Neural progenitor cell (in vitro differentiated cells): ENCODE measurements around the gene ZC3H18.

Source experiments
- CTCF ChIP-seq: fragments of 200-600 bp; sonication (generic); IDR thresholded peaks from 2 replicates; pipeline ENCODE4 v1.5.1; 2017; ENCODE audit warnings: antibody characterized with exemption, mild to moderate bottlenecking
- EZH2 ChIP-seq: fragments of 200-600 bp; sonication (generic); IDR thresholded peaks from 2 replicates; pipeline ENCODE4 v1.6.1; 2017; ENCODE audit warnings: antibody characterized with exemption, mild to moderate bottlenecking, moderate library complexity

GRCh38 chr16:88530858-88531203 is 39.4 kb upstream of the ZC3H18 start:
- no peak for TF ChIP-seq CTCF
- TF ChIP-seq EZH2 = no peak
